NAMALWA (cell line): Measurements from ENCODE around the gene SRC.

ENCODE experiments used
- DNase-seq: peaks from one replicate; pipeline ENCODE4 v3.0.0-alpha.2; 2015; ENCODE audit warnings: low spot score

SRC gene

DNA sequence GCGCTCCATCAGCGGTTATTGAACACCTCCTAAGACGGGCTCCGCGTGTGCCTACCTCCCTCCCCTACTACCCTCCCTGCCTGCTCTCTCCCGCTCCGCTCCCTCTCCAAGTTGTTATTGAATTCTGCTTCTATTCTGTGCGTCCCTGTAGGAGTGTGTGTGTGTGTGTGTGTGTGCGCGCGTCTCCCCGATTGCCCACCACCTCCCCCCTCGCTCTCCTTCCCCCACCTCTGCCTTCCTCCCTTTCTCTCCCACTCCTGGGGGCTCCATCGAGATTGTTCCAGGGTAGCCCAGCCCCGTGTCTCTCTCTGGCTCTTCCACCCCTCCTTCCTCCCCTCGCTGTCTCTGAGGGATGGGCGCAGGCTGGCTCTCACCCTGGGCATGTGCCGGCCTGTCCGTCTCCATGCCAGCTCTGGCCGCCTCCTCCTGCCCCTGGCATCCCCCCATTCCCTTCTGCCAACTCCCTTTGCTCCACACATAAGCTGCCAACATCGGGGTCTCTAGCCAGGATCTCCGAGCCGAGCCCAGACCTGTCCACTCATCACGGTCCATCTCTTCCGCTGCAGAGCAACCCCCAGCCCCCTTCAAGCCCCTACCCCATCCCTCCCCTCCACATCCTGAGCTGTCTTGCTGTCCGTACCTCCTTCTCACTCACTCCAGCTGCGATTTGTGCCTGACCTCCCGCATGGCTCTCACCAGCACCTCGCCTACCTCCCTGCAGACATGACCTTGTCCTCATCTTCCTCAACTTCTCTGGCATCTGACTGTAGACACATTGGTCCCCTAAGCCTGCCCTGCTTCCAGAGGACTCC is 68.5 kb downstream of the SRC start:
- no peak for DNase-seq

DNA sequence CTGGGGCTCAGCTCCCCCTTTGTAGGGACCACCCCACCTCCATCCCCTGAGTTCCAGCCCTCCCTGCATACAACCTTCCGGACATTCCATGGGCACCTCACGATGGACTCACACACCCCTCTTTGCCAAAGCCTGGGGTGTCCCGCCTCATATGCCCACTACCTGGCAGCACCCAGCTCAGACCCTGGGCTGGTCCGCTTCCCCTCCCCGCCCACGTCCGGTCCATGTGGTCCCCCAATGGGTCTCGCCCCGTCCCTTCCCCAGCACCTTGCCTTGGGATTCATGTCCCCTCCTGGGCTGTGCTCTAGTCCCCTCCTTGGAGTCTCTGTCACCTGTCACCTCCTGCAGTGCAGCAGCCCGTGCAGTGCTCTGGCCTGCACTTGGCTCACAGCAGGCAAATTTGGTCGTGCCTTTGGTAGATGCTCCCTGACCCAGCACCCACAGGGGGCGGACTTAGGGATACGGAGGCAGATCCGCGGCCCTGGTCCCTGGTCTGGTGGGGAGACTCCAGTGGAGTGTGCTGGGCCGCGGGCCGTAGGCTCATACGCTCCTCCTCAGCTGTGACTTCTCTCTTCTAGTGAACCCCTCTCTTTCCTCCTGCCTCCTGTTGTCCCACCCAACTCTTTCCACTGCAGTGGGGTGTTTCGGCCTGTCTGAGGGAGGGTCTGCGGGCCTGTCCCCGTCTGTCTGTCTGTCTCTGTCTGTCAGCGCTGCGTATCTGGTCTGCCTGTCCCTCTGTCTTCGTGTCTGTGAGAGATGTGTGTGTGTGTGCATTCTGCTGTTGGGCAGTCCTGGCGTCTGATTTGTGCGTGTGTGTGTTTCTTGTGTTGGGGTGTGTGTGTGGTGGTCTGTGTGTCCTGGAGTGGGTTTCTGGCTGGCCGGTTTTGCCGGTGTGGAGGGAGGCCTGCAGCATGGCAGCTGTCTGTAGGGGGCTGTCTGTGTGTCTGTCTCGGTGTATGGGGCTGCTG is 69.5 kb downstream of the SRC start:
- DNase-seq: no peak

DNA sequence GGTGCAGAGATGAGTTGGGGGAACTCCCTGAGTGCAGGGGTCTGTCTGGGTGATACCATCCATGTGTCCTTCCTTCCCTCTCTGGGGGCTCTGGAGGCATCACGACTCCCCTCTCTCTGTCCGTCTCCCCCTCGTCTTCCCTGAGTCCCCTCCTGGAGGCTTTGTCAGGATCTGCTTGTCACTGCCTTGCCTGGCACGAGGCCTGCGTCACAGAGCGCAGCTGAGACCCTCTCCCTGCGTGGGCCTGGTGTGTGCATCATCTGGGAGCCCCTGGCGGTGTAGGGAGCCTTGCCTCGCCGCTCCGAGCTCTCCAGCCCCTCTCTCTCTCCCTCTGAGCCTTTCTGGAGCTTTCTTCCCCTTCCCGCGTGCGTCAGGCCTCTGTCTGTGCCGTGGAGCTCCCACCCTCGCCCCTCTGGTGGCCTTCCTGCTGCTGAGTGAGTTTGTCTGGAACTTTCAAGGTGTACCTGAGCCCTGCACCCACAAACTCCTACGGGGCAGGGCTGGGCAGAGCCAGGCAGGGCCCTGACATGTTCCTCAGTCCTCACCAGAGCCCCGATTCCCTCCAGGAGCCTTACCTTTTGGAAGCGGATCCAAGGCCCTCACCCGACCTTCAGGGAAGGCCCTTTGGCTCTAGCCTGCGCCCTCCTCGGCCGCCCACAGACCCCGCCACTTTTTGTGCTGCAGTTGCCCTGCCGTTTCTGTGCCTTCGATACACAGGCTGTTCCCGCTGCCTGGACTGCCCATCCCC is 70.3 kb downstream of the SRC start:
- no peak for DNase-seq

GRCh38 chr20:37416848-37417616 is 71.1 kb downstream of the SRC start:
- DNase-seq: no peak

DNA sequence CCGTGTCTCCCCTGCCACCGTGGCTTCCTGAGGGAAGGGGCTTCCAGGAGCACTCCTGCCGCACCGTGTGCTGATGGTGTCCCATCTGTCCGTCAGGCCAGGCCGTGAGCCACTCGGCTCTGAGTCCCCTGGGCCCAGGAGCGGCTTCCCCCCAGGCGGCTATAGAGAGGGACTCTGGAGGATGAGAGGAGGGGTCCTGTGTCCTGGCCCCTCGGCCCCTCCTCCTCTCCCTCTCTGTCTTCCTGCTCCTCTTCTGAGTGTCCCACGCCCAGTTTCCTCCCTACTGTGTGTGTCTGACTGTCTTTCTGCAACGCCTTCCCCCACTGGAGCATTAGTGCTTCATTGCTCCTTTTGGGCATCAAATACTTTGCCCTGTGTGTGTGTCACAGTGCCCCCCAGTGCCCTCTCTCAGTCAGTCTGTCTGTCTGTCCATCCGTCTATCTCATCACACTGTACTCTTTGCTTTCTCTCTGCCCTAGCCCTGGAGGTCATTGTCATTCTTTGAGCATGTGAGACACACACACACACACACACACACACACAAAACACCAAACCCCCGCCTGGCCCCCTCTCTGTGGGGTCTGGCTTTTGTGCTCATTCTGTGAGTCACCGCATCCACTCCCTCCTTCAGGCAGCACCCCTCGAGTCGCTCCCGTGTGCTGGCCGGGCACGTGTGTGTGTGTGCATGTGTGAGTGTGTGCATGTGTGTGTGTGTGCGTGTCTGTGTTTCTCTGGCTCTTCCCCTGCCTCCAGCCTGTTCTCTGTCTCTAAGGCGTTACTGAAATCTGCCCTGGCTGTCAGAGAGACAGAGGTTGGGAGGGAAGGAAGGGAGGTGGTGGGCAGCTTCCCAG is 71.9 kb downstream of the SRC start:
- DNase-seq: no peak

GRCh38 chr20:37418591-37419109 is 72.7 kb downstream of the SRC start:
- no peak for DNase-seq

- DNase-seq: no peak
Observed at GRCh38 chr20:37419307-37419706, 73.4 kb downstream of the SRC start.

GRCh38 chr20:37419774-37420542 is 74.0 kb downstream of the SRC start:
- no peak for DNase-seq

DNA sequence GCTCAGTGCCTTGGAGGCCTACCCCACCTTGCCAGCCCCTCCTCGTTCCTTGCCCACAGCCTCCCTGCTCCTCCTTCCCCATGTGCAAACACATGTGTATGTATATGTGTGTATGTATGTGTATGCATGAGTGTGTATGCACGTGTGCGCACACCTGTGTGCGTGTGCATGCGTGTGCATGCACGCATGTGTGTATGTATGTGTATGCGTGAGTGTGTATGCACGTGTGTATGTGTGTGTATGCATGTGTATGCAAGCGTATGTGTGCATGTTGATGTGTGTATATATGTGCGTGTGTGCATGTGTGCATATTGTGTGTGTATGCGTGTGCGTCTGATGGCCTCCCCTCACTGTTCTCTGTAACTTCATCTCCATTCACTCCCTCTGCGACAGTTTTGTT is 74.7 kb downstream of the SRC start:
- DNase-seq: no peak

DNA sequence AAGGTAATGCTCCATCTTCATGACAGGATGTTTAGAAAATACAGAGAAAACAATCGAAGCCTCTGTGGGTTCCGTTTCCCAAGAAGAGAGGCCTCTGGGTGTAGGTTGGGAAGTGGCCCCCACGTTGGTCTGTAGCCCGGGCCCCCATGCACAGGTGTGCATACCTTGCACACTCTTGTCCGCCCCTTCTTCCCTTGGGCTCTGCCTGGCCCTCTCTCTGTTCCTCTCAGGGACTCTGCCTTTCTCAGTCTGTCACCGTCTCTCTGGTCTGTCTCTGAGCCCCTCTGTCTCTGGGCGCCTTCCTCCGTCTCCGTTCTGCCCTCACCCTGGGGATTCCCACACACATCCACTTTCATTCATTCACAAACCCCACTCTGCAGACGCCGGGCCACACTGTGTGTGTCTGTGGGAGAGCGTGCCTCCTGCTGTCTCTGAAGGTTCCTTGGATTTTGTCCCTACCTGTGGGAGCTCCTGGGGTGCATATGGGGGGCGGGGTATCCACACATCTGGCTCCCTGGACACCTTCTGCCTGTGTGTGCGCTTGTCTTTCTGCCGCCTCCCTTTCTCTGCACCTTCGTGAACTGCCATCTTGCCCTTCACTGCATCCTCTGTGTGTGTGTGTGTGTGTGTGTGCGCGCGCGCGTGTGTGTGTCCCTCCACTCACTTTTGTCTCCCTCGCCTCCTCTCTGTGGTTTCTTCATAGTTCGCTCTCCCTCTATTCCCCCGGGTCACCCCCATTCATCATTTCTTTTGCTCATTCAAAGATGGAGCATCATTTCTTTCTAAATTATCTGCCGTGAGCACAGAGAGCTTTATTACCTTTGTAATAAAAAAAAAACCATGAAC is 75.3 kb downstream of the SRC start:
- DNase-seq: no peak

DNA sequence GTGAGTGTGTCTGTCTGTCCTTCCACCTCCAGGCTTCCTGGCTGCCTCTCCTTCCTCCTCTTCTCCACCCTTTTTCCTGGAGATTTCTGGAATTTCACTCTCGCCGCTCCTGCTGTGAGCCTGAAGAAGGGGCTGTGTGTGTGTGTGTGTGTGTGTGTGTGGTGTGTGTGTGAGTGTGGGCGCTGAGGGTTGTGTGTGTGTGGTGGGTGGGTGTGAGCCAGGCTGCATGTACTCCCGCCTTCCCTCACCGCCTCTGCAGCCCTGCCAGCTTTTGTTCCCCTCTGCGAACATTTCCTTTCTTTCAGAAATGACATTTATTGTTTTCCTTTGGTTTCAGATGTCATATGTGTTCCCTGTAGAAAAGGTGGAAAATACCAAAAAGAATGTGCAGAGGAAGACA is 76.0 kb downstream of the SRC start:
- DNase-seq: no peak

- no peak for DNase-seq
Observed at GRCh38 chr20:37422791-37423286, 76.9 kb downstream of the SRC start.

DNA sequence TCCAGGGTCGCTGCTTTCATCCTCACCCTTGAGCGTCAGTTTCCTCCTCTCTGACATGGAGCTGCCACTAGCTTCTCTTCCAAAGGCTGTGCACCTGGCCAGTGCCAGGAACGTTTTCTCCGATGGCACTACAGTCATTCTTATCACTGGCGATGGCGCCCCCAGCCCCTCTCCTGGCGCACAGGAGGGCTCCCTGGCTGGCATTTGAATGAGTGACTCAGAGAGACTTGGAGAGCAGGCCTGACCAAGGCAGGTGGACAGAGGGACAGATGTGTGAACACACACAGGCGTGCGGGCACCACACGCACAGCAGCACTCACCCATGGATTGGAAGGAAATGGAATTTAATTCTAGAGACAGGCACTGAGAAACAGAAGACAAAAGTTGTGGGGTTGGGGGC is 77.6 kb downstream of the SRC start:
- DNase-seq: no peak

DNA sequence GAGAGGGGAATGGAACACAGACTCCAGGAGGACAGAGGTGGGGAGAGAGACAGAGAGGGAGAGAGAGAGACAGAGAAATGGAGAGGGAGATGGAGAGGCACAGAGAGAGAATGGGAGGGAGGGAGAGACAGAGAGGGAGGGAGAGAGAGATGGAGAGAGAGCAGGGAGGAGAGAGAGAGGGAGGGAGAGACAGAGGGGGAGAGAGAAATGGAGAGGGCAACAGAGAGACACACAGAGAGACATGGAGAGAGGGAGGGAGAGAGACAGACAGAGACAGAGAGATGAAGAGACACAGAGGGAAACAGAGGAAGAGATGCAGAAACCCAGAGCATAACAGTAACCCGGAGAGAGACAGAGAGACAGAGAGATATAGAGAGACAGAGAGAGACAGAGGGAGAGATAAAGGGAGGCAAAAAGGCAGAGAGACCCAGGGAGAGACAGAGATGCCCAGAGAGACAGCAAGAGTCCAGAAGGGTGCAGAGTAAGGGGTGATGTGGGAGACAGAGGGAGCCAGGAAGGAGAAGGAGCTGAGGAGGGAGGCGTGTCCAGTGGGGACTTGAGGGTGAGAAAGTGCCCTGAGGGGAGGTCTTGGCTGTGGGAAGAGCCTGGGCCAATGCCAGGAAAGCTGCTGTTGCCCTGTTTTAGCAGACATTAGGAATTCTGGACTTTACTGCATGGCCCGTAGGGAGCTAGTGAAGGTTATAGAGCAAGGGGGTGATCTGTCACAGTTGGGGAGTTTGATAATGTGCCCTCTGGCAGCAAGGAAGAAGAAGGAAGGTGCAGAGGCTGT is 78.3 kb downstream of the SRC start:
- DNase-seq: no peak

DNA sequence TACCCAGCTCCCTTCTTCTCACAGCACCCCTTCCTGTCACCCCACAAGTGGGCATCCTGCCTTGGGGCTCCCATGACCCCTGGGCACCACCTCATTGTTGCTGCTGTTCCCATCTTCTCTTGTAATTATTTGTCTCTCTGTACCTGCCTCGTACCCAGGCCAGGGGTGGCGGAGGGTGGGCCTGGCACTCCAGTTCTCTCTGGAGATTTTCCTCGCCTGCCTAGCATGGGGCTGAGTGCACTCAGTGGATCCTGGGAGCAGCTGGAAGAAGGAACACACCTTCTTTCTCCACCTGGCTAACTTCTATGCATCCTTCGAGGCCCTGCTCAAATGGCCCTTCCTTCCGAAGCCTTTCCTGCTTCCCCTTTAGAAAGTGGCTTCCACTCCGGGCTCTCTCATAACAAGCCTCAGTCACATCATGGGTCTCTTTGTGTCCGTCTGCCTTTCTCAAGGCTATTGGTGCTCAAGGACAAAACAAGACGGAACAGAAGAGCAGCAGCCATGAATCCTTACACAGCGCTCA is 79.2 kb downstream of the SRC start:
- no peak for DNase-seq

DNA sequence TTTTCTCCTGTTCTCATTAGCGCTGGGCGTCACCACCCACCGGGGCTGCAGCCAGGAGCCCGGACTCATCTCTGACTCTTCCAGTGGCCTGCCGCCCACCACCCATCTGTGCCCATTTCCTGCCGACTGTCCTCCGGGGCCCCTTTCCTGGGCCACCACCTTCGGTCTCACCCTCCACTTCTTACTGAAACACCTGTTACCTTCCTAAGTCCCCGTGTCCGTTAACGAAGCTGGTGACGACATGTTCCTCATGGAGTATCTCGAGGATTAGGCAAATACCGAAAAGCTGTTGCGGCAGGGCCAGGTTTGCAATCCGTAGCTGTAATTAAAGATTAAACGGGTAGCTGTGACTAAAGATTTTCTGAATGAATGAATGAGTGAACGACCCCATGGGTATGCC is 80.2 kb downstream of the SRC start:
- DNase-seq: no peak

DNA sequence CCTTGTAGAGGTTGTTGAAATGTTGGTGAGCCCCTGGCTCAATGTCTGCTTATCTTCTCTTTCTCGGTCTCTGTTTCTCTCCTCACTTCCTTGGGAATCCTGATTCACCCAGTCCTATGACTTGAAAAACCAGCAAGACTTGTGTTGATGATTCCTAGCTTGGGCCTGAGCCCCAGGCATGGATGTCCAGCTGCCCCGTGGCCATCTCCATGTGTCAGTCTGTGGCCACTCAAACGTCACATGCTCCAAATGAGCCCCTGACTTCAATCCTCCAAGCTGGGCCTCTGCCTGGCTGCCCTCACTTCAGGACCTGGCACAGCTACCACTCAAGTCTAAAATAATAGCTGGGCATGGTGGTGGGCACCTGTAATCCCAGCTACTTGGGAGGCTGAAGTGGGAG is 81.0 kb downstream of the SRC start:
- DNase-seq: no peak
